HCT116 (cell line): Measurements from ENCODE around the gene MSMO1. TPM values are rescaled to one million over a fixed set of nuclear protein-coding genes. Genes with fewer than 3 reads are reported as not detected.

ENCODE experiments used
- ATAC-seq: fragments of 200-7000 bp; cut with Tn5 transposase; 2 replicates; pipeline ENCODE4 v1.9.1; 2020; ENCODE audit warnings: mild to moderate bottlenecking, moderate library complexity
- BruUV-seq: library from RNA; stranded (reverse); fragments of 400-500 nt; replicated peaks from 2 replicates; lab custom pipeline; 2021; lab: Mats Ljungman, UMichigan
- CTCF ChIA-PET: fragments of 300-600 bp; sonication (Branson Sonifier 250); formaldehyde crosslinking; loops from one replicate; lab custom pipeline; 2021; ENCODE audit warnings: antibody characterized with exemption; lab: Charles Lee
- POLR2A ChIA-PET: fragments of 300-600, 350-600 bp; sonication (Branson Sonifier 250); formaldehyde crosslinking; loops from one replicate; lab custom pipeline; 2021; ENCODE audit warnings: antibody characterized with exemption; lab: Charles Lee
- RAD21 ChIA-PET, 2 experiments: fragments of 300-600 bp; sonication (Branson Sonifier 250); formaldehyde crosslinking; loops; one replicate each; lab custom pipeline; 2023; ENCODE audit warnings: low total read pairs in 2 of 2; ENCODE audit not compliant: uncharacterized antibody in 2 of 2, unreplicated experiment in 2 of 2, low non-redundant PET in 1 of 2; lab: Charles Lee
- DNase-seq: peaks from one replicate; pipeline ENCODE4 v3.0.0-alpha.2; 2010; ENCODE audit warnings: low read depth, low spot score
- H2AFZ ChIP-seq: fragments of 200-600 bp; shearing (Covaris generic), sonication (generic); 2 replicates; pipeline ENCODE4 v1.6.1; 2017; ENCODE audit warnings: low read depth, mixed run types, mixed read lengths, antibody characterized with exemption, low read length; ENCODE audit not compliant: poor library complexity, severe bottlenecking
- H3K27ac ChIP-seq: 2 replicates; pipeline ENCODE4 v1.5.1; 2012; ENCODE audit warnings: low read depth, low read length
- H3K27me3 ChIP-seq: fragments of 200-600 bp; sonication (generic); 2 replicates; pipeline ENCODE4 v1.6.1; 2016; ENCODE audit warnings: mixed run types, low read length, mixed read lengths; ENCODE audit not compliant: insufficient read depth
- H3K36me3 ChIP-seq, 2 experiments: fragments of 200-500 bp in 1 of 2; fragments of 200-600 bp in 1 of 2; sonication (Bioruptor generic) in 1 of 2; sonication (generic) in 1 of 2; 2 replicates each; pipeline versions ENCODE4 v1.5.1 to v1.6.1; 2014 to 2016; ENCODE audit warnings: low read length in 2 of 2, inconsistent platforms in 1 of 2, mixed read lengths in 1 of 2, mixed run types in 1 of 2; ENCODE audit not compliant: insufficient read depth in 2 of 2, control insufficient read depth in 1 of 2
- H3K4me1 ChIP-seq, 2 experiments: fragments of 200-600 bp in 1 of 2; sonication (generic) in 1 of 2; 2 replicates each; pipeline versions ENCODE4 v1.5.1 to v1.6.1; 2012 to 2017; ENCODE audit warnings: low read length in 2 of 2, inconsistent platforms in 1 of 2, mild to moderate bottlenecking in 1 of 2, mixed read lengths in 1 of 2, mixed run types in 1 of 2, moderate library complexity in 1 of 2; ENCODE audit not compliant: insufficient read depth in 2 of 2, control insufficient read depth in 1 of 2
- H3K4me2 ChIP-seq: fragments of 200-600 bp; sonication (generic); 2 replicates; pipeline ENCODE4 v1.6.1; 2017; ENCODE audit warnings: mixed run types, low read length, mixed read lengths
- H3K4me3 ChIP-seq, 2 experiments: fragments of 200-600 bp in 1 of 2; sonication (generic) in 1 of 2; replicated peaks in 1 of 2; 2 replicates each; pipeline ENCODE4 v1.5.1; 2011 to 2016; ENCODE audit warnings: low read length in 2 of 2, control low read depth in 1 of 2, low read depth in 1 of 2, mild to moderate bottlenecking in 1 of 2, mixed read lengths in 1 of 2, mixed run types in 1 of 2
- H3K79me2 ChIP-seq: fragments of 200-600 bp; sonication (generic); 2 replicates; pipeline ENCODE4 v1.6.1; 2017; ENCODE audit warnings: mild to moderate bottlenecking, mixed run types, low read length, moderate library complexity, mixed read lengths; ENCODE audit not compliant: insufficient read depth
- H3K9ac ChIP-seq: fragments of 200-600 bp; sonication (generic); 2 replicates; pipeline ENCODE4 v1.6.1; 2016; ENCODE audit warnings: low read length, mixed read lengths
- H3K9me2 ChIP-seq: fragments of 200-600 bp; sonication (generic), shearing (Covaris generic); 2 replicates; pipeline ENCODE4 v1.6.1; 2017; ENCODE audit warnings: mixed run types, mild to moderate bottlenecking, moderate library complexity; ENCODE audit not compliant: insufficient read depth
- H3K9me3 ChIP-seq, 2 experiments: fragments of 200-500 bp in 1 of 2; fragments of 200-600 bp in 1 of 2; sonication (Bioruptor generic) in 1 of 2; sonication (generic) in 1 of 2; 2 replicates each; pipeline ENCODE4 v1.6.1; 2014 to 2017; ENCODE audit warnings: low read length in 2 of 2, mixed read lengths in 2 of 2, inconsistent platforms in 1 of 2, low read depth in 1 of 2, mild to moderate bottlenecking in 1 of 2, mixed run types in 1 of 2, moderate library complexity in 1 of 2; ENCODE audit not compliant: control insufficient read depth in 1 of 2, insufficient read depth in 1 of 2
- H4K20me1 ChIP-seq: fragments of 200-600 bp; sonication (generic), shearing (Covaris generic); 2 replicates; pipeline ENCODE4 v1.6.1; 2017; ENCODE audit warnings: mixed run types, mild to moderate bottlenecking, moderate library complexity; ENCODE audit not compliant: insufficient read depth
- CBX3 ChIP-seq: IDR thresholded peaks from 2 replicates; pipeline ENCODE4 v1.6.1; 2012; ENCODE audit warnings: low read depth
- CEBPB ChIP-seq: IDR thresholded peaks from 2 replicates; pipeline ENCODE4 v1.6.1; 2012; ENCODE audit warnings: low read depth
- ELF1 ChIP-seq: IDR thresholded peaks from 2 replicates; pipeline ENCODE4 v1.6.1; 2012; ENCODE audit warnings: low read depth, borderline replicate concordance
- POLR2AphosphoS5 ChIP-seq: IDR thresholded peaks from 2 replicates; pipeline ENCODE4 v1.6.1; 2011; ENCODE audit warnings: mild to moderate bottlenecking, low read depth, low read length, moderate library complexity
- RAD21 ChIP-seq: IDR thresholded peaks from 2 replicates; pipeline ENCODE4 v1.6.1; 2012; ENCODE audit warnings: low read depth, mild to moderate bottlenecking
- SP1 ChIP-seq: IDR thresholded peaks from 2 replicates; pipeline ENCODE4 v1.6.1; 2012; ENCODE audit warnings: low read depth
- TCF7L2 ChIP-seq: IDR thresholded peaks from 2 replicates; pipeline ENCODE4 v1.7.0; 2011; ENCODE audit warnings: borderline replicate concordance, inconsistent platforms; ENCODE audit not compliant: insufficient read depth, insufficient read length; ENCODE audit errors: extremely low read depth
- ZFX ChIP-seq: fragments of 450-650 bp; IDR thresholded peaks from 2 replicates; pipeline ENCODE4 v1.6.1; 2017
- intact Hi-C: fragments of 100-400 bp; cut with micrococcal nuclease; formaldehyde crosslinking; loops from 2 replicates; pipeline ENCODE4 v1.10.0; 2022
- total RNA-seq: library from RNA; stranded (reverse); gene quantifications from one replicate; pipeline ENCODE4 v1.2.1, GENCODE V29; 2021; ENCODE audit not compliant: unreplicated experiment
- TF ChIP-seq, protein P1 (sequence below): IDR thresholded peaks from 2 replicates; pipeline ENCODE4 v1.6.1; 2012; ENCODE audit warnings: low read depth
- TF ChIP-seq, protein P2 (sequence below), 3 experiments: fragments of 200-600 bp in 1 of 3; sonication (generic) in 1 of 3; IDR thresholded peaks in 2 of 3; conservative IDR thresholded peaks in 1 of 3; 2 replicates each; pipeline ENCODE4 v1.5.1; 2012 to 2017; ENCODE audit warnings: low read depth in 2 of 3, low read length in 2 of 3, antibody characterized with exemption in 1 of 3, borderline replicate concordance in 1 of 3, control low read depth in 1 of 3, mild to moderate bottlenecking in 1 of 3, mixed read lengths in 1 of 3, mixed run types in 1 of 3, moderate library complexity in 1 of 3; ENCODE audit not compliant: insufficient read depth in 1 of 3
- TF ChIP-seq, protein P3 (sequence below): IDR thresholded peaks from 2 replicates; pipeline ENCODE4 v1.6.1; 2012

The MSMO1 gene
- total RNA-seq, 1 experiment from 2014 or later, result 54.5 TPM

DNA sequence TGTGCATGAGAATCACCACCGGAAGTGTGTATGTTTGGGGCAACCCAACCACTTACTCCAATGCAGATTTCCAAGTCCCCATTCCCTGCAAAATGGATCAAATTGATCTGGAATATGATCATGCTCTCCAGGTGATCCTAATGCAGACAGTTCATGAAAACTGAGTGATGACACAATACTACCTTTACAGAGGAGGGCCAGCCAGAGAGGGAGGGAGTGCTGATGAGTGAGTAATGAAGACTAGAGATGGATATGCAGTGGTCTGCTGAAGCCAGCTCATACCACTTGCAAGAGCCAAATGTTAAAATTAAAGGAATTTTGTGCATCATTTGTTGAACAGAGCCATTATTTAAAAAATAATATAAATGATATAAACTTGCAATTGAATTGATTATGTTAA is 41.1 kb downstream of the MSMO1 start:
- no peaks in the 10 kb centered on the region for H3K4me1 ChIP-seq
- ChIA-PET CTCF (no interaction called here), POLR2A (no interaction called here), RAD21 (interaction anchor here in 1 of 2 experiments (0.6 kb wide), 1 partner anchor 10 kb away, joined by 3 read pairs; the partner anchor contains the start of gene CPE)
- no peaks in the 10 kb centered on the region for H4K20me1 ChIP-seq
- H3K9me2 ChIP-seq, result no peaks in the 10 kb centered on the region
- no peak overlapping the region for H3K27ac ChIP-seq
- no peaks in the 10 kb centered on the region for H3K9me3 ChIP-seq
- H3K9ac ChIP-seq, result no peak overlapping the region
- ATAC-seq (no peak), DNase-seq (no peak)
- TF ChIP-seq TCF7L2 (no peak), SP1 (no peak), POLR2AphosphoS5 (no peak), RAD21 (no peak), CBX3 (no peak), ELF1 (no peak), CEBPB (no peak), ZFX (no peak)
- TF ChIP-seq, protein P1, sequence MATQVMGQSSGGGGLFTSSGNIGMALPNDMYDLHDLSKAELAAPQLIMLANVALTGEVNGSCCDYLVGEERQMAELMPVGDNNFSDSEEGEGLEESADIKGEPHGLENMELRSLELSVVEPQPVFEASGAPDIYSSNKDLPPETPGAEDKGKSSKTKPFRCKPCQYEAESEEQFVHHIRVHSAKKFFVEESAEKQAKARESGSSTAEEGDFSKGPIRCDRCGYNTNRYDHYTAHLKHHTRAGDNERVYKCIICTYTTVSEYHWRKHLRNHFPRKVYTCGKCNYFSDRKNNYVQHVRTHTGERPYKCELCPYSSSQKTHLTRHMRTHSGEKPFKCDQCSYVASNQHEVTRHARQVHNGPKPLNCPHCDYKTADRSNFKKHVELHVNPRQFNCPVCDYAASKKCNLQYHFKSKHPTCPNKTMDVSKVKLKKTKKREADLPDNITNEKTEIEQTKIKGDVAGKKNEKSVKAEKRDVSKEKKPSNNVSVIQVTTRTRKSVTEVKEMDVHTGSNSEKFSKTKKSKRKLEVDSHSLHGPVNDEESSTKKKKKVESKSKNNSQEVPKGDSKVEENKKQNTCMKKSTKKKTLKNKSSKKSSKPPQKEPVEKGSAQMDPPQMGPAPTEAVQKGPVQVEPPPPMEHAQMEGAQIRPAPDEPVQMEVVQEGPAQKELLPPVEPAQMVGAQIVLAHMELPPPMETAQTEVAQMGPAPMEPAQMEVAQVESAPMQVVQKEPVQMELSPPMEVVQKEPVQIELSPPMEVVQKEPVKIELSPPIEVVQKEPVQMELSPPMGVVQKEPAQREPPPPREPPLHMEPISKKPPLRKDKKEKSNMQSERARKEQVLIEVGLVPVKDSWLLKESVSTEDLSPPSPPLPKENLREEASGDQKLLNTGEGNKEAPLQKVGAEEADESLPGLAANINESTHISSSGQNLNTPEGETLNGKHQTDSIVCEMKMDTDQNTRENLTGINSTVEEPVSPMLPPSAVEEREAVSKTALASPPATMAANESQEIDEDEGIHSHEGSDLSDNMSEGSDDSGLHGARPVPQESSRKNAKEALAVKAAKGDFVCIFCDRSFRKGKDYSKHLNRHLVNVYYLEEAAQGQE, result no peak
- TF ChIP-seq, protein P2, sequence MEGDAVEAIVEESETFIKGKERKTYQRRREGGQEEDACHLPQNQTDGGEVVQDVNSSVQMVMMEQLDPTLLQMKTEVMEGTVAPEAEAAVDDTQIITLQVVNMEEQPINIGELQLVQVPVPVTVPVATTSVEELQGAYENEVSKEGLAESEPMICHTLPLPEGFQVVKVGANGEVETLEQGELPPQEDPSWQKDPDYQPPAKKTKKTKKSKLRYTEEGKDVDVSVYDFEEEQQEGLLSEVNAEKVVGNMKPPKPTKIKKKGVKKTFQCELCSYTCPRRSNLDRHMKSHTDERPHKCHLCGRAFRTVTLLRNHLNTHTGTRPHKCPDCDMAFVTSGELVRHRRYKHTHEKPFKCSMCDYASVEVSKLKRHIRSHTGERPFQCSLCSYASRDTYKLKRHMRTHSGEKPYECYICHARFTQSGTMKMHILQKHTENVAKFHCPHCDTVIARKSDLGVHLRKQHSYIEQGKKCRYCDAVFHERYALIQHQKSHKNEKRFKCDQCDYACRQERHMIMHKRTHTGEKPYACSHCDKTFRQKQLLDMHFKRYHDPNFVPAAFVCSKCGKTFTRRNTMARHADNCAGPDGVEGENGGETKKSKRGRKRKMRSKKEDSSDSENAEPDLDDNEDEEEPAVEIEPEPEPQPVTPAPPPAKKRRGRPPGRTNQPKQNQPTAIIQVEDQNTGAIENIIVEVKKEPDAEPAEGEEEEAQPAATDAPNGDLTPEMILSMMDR (IDR thresholded peaks at IDR 0.05 in 2 of 3, conservative IDR thresholded peaks at IDR 0.05 in 1 of 3; ENCODE audit: borderline replicate concordance in 1 of 3, insufficient read depth in 1 of 3, low read depth in 2 of 3, low read length in 2 of 3), result no peak
- TF ChIP-seq, protein P3, sequence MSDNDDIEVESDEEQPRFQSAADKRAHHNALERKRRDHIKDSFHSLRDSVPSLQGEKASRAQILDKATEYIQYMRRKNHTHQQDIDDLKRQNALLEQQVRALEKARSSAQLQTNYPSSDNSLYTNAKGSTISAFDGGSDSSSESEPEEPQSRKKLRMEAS, result no peak
- H3K4me3 ChIP-seq, result no peak overlapping the region
- H3K4me2 ChIP-seq, result no peak overlapping the region
- intact Hi-C loops, result no loop called here
- H2AFZ ChIP-seq, result no peak overlapping the region
- no peaks in the 10 kb centered on the region for H3K36me3 ChIP-seq
- no peaks in the 10 kb centered on the region for H3K79me2 ChIP-seq
- BruUV-seq, result no TSS peak
- no peaks in the 10 kb centered on the region for H3K27me3 ChIP-seq
